ENCODE measurements around the gene ID4. TPM values are rescaled to one million over a fixed set of nuclear protein-coding genes. Genes with fewer than 3 reads are reported as not detected.

ID4 gene
- total and polyA plus RNA-seq, 2 of the 4 experiments (the other 2 are of a cell fraction): 3.0 to 3.6 TPM

DNA sequence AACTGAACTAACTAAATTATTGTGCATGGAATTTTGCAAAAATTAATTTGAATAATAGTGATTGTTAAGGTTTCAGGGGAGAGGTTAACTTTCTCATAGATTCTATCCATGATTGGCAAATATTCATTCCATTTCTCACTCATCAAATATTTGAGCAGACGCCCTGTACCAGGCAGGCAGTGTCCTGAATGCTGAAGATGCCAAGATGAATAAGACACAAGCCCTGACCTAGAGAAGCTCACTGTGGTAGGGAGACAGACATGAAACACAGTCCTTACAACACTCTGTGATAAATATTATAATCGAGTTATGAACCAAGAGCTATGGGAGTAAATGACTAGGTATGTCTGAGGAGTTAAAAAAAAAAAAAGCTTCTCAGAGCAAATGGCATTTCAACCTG is 18.4 kb upstream of the ID4 start:
- H3K9me1 ChIP-seq (ENCODE audit: insufficient read depth, low read length): no peaks in the 10 kb centered on the region
- no peak overlapping the region for H3K23ac ChIP-seq (ENCODE audit: low read depth, low read length)
- no peaks in the 10 kb centered on the region for H4K20me1 ChIP-seq (ENCODE audit: insufficient read depth, low read length)
- no peak overlapping the region for H3K27ac ChIP-seq (ENCODE audit: insufficient read depth, low read length)
- no peak overlapping the region for H4K5ac ChIP-seq (ENCODE audit: low read depth, low read length)
- no peak overlapping the region for H4K8ac ChIP-seq (ENCODE audit: low read depth in 2 of 2, low read length in 2 of 2)
- no peak overlapping the region for H2BK5ac ChIP-seq (ENCODE audit: low read depth, low read length, poor library complexity, severe bottlenecking)
- H2AK9ac ChIP-seq (replicated peaks; ENCODE audit: low read depth, low read length, poor library complexity): no peak overlapping the region
- H2AFZ ChIP-seq (replicated peaks; ENCODE audit: low read length, poor library complexity): no peak overlapping the region
- H3K4me2 ChIP-seq (ENCODE audit: low read depth, low read length): no peak overlapping the region
- no peak overlapping the region for H3K56ac ChIP-seq (ENCODE audit: extremely low read depth, insufficient read depth, low read length)
- DNase-seq (no peak), ATAC-seq (ENCODE audit: low read depth) (no peak)
- no peaks in the 10 kb centered on the region for H3K4me1 ChIP-seq (ENCODE audit: control insufficient read depth, insufficient read depth, low read length)
- H3K9me3 ChIP-seq (ENCODE audit: control insufficient read depth, insufficient read depth, low read length): no peaks in the 10 kb centered on the region
- H2BK15ac ChIP-seq (ENCODE audit: low read depth, low read length): no peak overlapping the region
- no peak overlapping the region for H3K4me3 ChIP-seq (ENCODE audit: insufficient read depth, low read depth, low read length)
- H2AK5ac ChIP-seq (ENCODE audit: low read depth, low read length): no peak overlapping the region
- dilution Hi-C loops (cut with HindIII; ENCODE audit: low sequenced_read_pairs, unreplicated experiment) (no loop called here), intact Hi-C loops (cut with micrococcal nuclease) (loop anchor here (10.0 kb wide), 1 partner anchor 236 kb away; no protein-coding TSS in a partner anchor), in situ Hi-C loops (cut with MboI; ENCODE audit: low sequenced_read_pairs) (no loop called here)
- no peak overlapping the region for H2BK120ac ChIP-seq (ENCODE audit: low read depth, low read length)
- ChIA-PET POLR2A (ENCODE audit: unreplicated experiment) (no interaction called here), CTCF (no interaction called here)
- no TSS peak for BruUV-seq (replicated peaks)
- no peak for TF ChIP-seq BHLHE40 (IDR thresholded peaks at IDR 0.05; ENCODE audit: low read depth, low read length)
- TF ChIP-seq MAZ (IDR thresholded peaks at IDR 0.05; ENCODE audit: borderline replicate concordance, low read depth, low read length): no peak
- no peak for TF ChIP-seq MAFK (IDR thresholded peaks at IDR 0.05; ENCODE audit: low read depth, low read length)
- no peak for TF ChIP-seq MXI1 (IDR thresholded peaks at IDR 0.05; ENCODE audit: borderline replicate concordance, low read depth, low read length)
- no peak for TF ChIP-seq RAD21 (IDR thresholded peaks at IDR 0.05; ENCODE audit: low read length)
- TF ChIP-seq NFE2L2 (IDR thresholded peaks at IDR 0.05; ENCODE audit: low read depth, low read length): no peak
- no peak for TF ChIP-seq SMC3 (IDR thresholded peaks at IDR 0.05; ENCODE audit: low read depth, low read length)
- TF ChIP-seq, protein P1, sequence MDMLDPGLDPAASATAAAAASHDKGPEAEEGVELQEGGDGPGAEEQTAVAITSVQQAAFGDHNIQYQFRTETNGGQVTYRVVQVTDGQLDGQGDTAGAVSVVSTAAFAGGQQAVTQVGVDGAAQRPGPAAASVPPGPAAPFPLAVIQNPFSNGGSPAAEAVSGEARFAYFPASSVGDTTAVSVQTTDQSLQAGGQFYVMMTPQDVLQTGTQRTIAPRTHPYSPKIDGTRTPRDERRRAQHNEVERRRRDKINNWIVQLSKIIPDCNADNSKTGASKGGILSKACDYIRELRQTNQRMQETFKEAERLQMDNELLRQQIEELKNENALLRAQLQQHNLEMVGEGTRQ (IDR thresholded peaks at IDR 0.05; ENCODE audit: low read depth, low read length): no peak
- TF ChIP-seq, protein P2, sequence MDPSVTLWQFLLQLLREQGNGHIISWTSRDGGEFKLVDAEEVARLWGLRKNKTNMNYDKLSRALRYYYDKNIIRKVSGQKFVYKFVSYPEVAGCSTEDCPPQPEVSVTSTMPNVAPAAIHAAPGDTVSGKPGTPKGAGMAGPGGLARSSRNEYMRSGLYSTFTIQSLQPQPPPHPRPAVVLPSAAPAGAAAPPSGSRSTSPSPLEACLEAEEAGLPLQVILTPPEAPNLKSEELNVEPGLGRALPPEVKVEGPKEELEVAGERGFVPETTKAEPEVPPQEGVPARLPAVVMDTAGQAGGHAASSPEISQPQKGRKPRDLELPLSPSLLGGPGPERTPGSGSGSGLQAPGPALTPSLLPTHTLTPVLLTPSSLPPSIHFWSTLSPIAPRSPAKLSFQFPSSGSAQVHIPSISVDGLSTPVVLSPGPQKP (IDR thresholded peaks at IDR 0.05; ENCODE audit: borderline replicate concordance, low read depth, low read length): no peak
- no peak for TF ChIP-seq CEBPB (IDR thresholded peaks at IDR 0.05; ENCODE audit: low read depth, low read length)
- no peak overlapping the region for H3K14ac ChIP-seq (replicated peaks; ENCODE audit: low read depth, low read length)
- H3K36me3 ChIP-seq (ENCODE audit: control insufficient read depth, insufficient read depth, low read length): no peaks in the 10 kb centered on the region
- WGBS, 2 experiments (ENCODE audit: extremely low coverage in 2 of 2, insufficient read length in 1 of 2): no CpG with 5 or more reads among the region's 2 CpGs
- no peaks in the 10 kb centered on the region for H3K79me1 ChIP-seq (ENCODE audit: low read depth in 1 of 2, low read length in 2 of 2)
- H3K9ac ChIP-seq (ENCODE audit: low read depth, low read length): no peak overlapping the region
- H3K18ac ChIP-seq (ENCODE audit: low read depth, low read length): no peak overlapping the region
- no peak overlapping the region for H2BK20ac ChIP-seq (ENCODE audit: low read depth, low read length)
- H3K27me3 ChIP-seq (ENCODE audit: control insufficient read depth, insufficient read depth, low read length): peaks cover 4% of the 10 kb centered on the region
- no peak overlapping the region for H4K91ac ChIP-seq (ENCODE audit: insufficient read depth, low read depth, low read length)
- no peak overlapping the region for H3K4ac ChIP-seq (ENCODE audit: low read depth, low read length)
